ENCODE data around the gene SPRED2.
A peak's percentile ranks its signal among the peaks of the same experiment; 100 is the strongest.

The SPRED2 gene

GRCh38 chr2:65442420-65443020 is 10.1 kb upstream of the SPRED2 start:
- no peak for DNase-seq (ENCODE audit: low spot score)

- no peak for DNase-seq (ENCODE audit: low spot score)
These were observed 5.9 kb upstream of the SPRED2 start for GRCh38 chr2:65438137-65438899.

GRCh38 chr2:65437392-65438135 is 5.2 kb upstream of the SPRED2 start:
- no peak for DNase-seq (ENCODE audit: low spot score)

- no peak for DNase-seq (ENCODE audit: low spot score)
These were observed 4.4 kb upstream of the SPRED2 start for GRCh38 chr2:65436824-65437221.

GRCh38 chr2:65436169-65436823 is 3.9 kb upstream of the SPRED2 start:
- peak; percentile 79 for DNase-seq (ENCODE audit: low spot score)

- peak; percentile 85 for DNase-seq (ENCODE audit: low spot score)
These were observed 3.3 kb upstream of the SPRED2 start for GRCh38 chr2:65435625-65436168.

- no peak for DNase-seq (ENCODE audit: low spot score)
These were observed 2.3 kb upstream of the SPRED2 start for GRCh38 chr2:65434592-65435241.

GRCh38 chr2:65431421-65432226 is 775 bp downstream of the SPRED2 start:
- peak; percentile 40 for DNase-seq (ENCODE audit: low spot score)

GRCh38 chr2:65430603-65431420 is 1.6 kb downstream of the SPRED2 start:
- peak; percentile 78 for DNase-seq (ENCODE audit: low spot score)

GRCh38 chr2:65429786-65430602 is 2.4 kb downstream of the SPRED2 start:
- DNase-seq (ENCODE audit: low spot score), result no peak

- DNase-seq (ENCODE audit: low spot score), result no peak
These were observed 4.9 kb downstream of the SPRED2 start for GRCh38 chr2:65427532-65427931.

- DNase-seq (ENCODE audit: low spot score), result no peak
These were observed 7.1 kb downstream of the SPRED2 start for GRCh38 chr2:65425276-65425675.

- DNase-seq (ENCODE audit: low spot score), result no peak
These were observed 8.0 kb downstream of the SPRED2 start for GRCh38 chr2:65424391-65424790.

GRCh38 chr2:65421432-65421748 is 11.0 kb downstream of the SPRED2 start:
- no peak for DNase-seq (ENCODE audit: low spot score)

GRCh38 chr2:65420712-65421431 is 11.5 kb downstream of the SPRED2 start:
- DNase-seq (ENCODE audit: low spot score), result no peak

GRCh38 chr2:65417509-65418085 is 14.8 kb downstream of the SPRED2 start:
- DNase-seq (ENCODE audit: low spot score), result no peak

- DNase-seq (ENCODE audit: low spot score), result no peak
These were observed 15.5 kb downstream of the SPRED2 start for GRCh38 chr2:65416945-65417344.

GRCh38 chr2:65416321-65416720 is 16.1 kb downstream of the SPRED2 start:
- DNase-seq (ENCODE audit: low spot score), result no peak
